ENCODE data around the gene PPP1CC.

DNA sequence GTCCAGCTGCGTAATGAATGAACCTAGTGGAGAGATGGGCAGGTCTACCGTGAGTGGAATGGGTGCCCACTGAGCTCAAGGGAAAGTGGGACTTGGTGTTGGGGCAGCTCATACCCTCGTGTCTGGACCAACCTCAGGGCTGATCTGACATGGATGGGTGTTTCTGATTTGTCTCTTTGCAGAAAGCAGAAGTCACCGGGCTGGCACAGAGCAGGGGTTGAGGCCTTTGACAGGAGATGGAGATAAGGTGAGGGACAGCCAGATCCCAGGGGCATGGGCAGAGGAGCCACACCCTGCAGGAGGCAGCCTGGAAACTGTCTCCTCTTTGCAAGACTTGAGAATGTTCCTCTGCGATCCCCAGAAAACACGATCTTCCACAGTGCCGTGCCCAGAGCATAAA, 20.9 kb upstream of the PPP1CC start:
- TF ChIP-seq, protein P1, sequence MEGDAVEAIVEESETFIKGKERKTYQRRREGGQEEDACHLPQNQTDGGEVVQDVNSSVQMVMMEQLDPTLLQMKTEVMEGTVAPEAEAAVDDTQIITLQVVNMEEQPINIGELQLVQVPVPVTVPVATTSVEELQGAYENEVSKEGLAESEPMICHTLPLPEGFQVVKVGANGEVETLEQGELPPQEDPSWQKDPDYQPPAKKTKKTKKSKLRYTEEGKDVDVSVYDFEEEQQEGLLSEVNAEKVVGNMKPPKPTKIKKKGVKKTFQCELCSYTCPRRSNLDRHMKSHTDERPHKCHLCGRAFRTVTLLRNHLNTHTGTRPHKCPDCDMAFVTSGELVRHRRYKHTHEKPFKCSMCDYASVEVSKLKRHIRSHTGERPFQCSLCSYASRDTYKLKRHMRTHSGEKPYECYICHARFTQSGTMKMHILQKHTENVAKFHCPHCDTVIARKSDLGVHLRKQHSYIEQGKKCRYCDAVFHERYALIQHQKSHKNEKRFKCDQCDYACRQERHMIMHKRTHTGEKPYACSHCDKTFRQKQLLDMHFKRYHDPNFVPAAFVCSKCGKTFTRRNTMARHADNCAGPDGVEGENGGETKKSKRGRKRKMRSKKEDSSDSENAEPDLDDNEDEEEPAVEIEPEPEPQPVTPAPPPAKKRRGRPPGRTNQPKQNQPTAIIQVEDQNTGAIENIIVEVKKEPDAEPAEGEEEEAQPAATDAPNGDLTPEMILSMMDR (IDR thresholded peaks at IDR 0.05; ENCODE audit: low read depth, low read length), result no peak
- no peak for TF ChIP-seq EZH2phosphoT487 (IDR thresholded peaks at IDR 0.05; ENCODE audit: low read depth)

All from OCI-LY3 (cell line).